ENCODE measurements around the gene S100A8. TPM values are rescaled to one million over a fixed set of nuclear protein-coding genes. Genes with fewer than 3 reads are reported as not detected.

The S100A8 gene
- polyA plus RNA-seq, 3 donors: 4,193 to 30,135 (median 27,689) TPM

DNA sequence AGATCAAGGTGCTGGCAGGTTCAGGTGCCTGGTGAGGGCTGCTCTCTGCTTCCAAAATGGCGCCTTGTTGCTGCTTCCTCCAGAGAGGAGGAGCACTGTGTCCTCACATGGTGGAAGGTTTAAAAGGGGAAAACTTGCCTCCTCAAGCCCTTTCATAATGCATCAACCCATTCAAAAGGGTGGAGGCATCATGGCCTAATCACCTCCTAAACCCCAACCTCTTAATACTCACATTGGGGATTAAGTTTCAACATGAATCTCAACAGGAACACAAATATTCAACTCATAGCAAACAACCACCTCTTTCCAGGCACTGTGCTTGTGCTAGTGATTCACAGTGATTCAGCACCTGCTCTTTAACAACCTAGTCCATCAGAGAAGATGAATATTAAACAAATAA, 19.6 kb downstream of the S100A8 start:
- Mint-ChIP-seq H3K27me3 (ENCODE audit: low read depth in 3 of 3) (no peaks in the 10 kb centered on the region), H3K4me1 (peaks cover 96% of the 10 kb centered on the region), H3K4me3 (no peak overlapping the region), H3K9me3 (peaks cover 0 to 6% (median 1%) of the 10 kb centered on the region in 7 donors), H3K27ac (peak overlapping the region in 4 of 7 donors; percentile 31 to 68 (median 56)), H3K36me3 (peaks cover 17 to 19% of the 10 kb centered on the region in 2 donors)
- Histone ChIP-seq H2AFZ (ENCODE audit: insufficient read depth, low read depth, low read length, poor library complexity, severe bottlenecking) (no peak overlapping the region), H3K4me3 (replicated peaks in 1 of 3; ENCODE audit: low read depth in 2 of 3, low read length in 3 of 3) (peak overlapping the region in 1 of 3 experiments; percentile 0), H3K79me2 (ENCODE audit: insufficient read depth, low read length) (peaks cover 62% of the 10 kb centered on the region), H3K9me3 (replicated peaks in 1 of 2; ENCODE audit: control insufficient read depth in 1 of 2, insufficient read depth in 1 of 2, low read length in 2 of 2) (no peaks in the 10 kb centered on the region), H3K27me3 (ENCODE audit: control insufficient read depth in 2 of 2, insufficient read depth in 2 of 2, low read length in 2 of 2) (no peaks in the 10 kb centered on the region), H3K4me1 (ENCODE audit: control insufficient read depth in 1 of 2, insufficient read depth in 2 of 2, low read length in 2 of 2) (peaks cover 98 to 100% of the 10 kb centered on the region in 2 donors), H3K36me3 (replicated peaks in 1 of 2; ENCODE audit: control insufficient read depth in 1 of 2, insufficient read depth in 2 of 2, low read length in 2 of 2) (no peaks in the 10 kb centered on the region), H3K4me2 (replicated peaks; ENCODE audit: extremely low read depth, low read length, poor library complexity, severe bottlenecking) (no peak overlapping the region), H3K27ac (ENCODE audit: low read depth in 1 of 2, low read length in 2 of 2) (peak overlapping the region in 1 of 2 donors; percentile 68), H4K20me1 (ENCODE audit: insufficient read depth, low read length) (no peaks in the 10 kb centered on the region), H3K9ac (ENCODE audit: insufficient read depth, low read length, poor library complexity, severe bottlenecking) (no peak overlapping the region)
- no peak for DNase-seq
- whole genome bisulfite sequencing (ENCODE audit: insufficient coverage): no CpG with 5 or more reads among the region's 1 CpG
- intact Hi-C loops (cut with micrococcal nuclease): no loop called here
- TF ChIP-seq, protein P1, sequence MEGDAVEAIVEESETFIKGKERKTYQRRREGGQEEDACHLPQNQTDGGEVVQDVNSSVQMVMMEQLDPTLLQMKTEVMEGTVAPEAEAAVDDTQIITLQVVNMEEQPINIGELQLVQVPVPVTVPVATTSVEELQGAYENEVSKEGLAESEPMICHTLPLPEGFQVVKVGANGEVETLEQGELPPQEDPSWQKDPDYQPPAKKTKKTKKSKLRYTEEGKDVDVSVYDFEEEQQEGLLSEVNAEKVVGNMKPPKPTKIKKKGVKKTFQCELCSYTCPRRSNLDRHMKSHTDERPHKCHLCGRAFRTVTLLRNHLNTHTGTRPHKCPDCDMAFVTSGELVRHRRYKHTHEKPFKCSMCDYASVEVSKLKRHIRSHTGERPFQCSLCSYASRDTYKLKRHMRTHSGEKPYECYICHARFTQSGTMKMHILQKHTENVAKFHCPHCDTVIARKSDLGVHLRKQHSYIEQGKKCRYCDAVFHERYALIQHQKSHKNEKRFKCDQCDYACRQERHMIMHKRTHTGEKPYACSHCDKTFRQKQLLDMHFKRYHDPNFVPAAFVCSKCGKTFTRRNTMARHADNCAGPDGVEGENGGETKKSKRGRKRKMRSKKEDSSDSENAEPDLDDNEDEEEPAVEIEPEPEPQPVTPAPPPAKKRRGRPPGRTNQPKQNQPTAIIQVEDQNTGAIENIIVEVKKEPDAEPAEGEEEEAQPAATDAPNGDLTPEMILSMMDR (IDR thresholded peaks at IDR 0.05): no peak

DNA sequence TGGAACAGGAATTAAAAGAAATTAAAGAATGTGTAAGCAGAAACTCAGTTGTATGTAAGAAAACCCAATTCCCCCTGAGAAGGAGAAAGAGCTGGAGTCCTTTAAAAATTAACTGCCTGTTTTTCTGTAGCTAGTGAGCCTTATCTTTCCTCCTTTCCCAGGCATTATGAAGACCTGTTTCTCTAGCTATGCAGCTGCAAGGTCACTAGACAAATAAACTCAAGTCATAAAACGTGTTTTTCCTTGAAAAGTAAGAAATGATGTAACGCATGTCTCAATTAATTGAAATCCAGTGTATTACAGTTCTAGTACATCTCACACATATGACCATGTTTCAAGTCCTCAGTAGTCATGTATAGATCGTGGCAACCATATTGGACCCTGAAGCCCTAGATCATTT, 20.7 kb downstream of the S100A8 start:
- no peaks in the 10 kb centered on the region for H4K20me1 ChIP-seq (ENCODE audit: insufficient read depth, low read length)
- H3K79me2 ChIP-seq (ENCODE audit: insufficient read depth, low read length): peaks cover 59% of the 10 kb centered on the region
- peak overlapping the region in 2 of 7 donors; percentile 26 to 77 for H3K27ac Mint-ChIP-seq
- TF ChIP-seq, protein P1 (IDR thresholded peaks at IDR 0.05): no peak
- H3K4me3 ChIP-seq (replicated peaks in 1 of 3; ENCODE audit: low read depth in 2 of 3, low read length in 3 of 3): peak overlapping the region in 1 of 3 experiments; percentile 6
- H3K27me3 Mint-ChIP-seq (ENCODE audit: low read depth in 3 of 3): no peaks in the 10 kb centered on the region
- no peak overlapping the region for H2AFZ ChIP-seq (ENCODE audit: insufficient read depth, low read depth, low read length, poor library complexity, severe bottlenecking)
- peaks cover 98 to 100% of the 10 kb centered on the region in 2 donors for H3K4me1 ChIP-seq (ENCODE audit: control insufficient read depth in 1 of 2, insufficient read depth in 2 of 2, low read length in 2 of 2)
- H3K9ac ChIP-seq (ENCODE audit: insufficient read depth, low read length, poor library complexity, severe bottlenecking): no peak overlapping the region
- no peaks in the 10 kb centered on the region for H3K9me3 ChIP-seq (replicated peaks in 1 of 2; ENCODE audit: control insufficient read depth in 1 of 2, insufficient read depth in 1 of 2, low read length in 2 of 2)
- H3K4me1 Mint-ChIP-seq: peaks cover 96% of the 10 kb centered on the region
- peak overlapping the region in 1 of 2 donors; percentile 85 for H3K27ac ChIP-seq (ENCODE audit: low read depth in 1 of 2, low read length in 2 of 2)
- H3K27me3 ChIP-seq (ENCODE audit: control insufficient read depth in 2 of 2, insufficient read depth in 2 of 2, low read length in 2 of 2): no peaks in the 10 kb centered on the region
- no peak overlapping the region for H3K4me2 ChIP-seq (replicated peaks; ENCODE audit: extremely low read depth, low read length, poor library complexity, severe bottlenecking)
- H3K36me3 ChIP-seq (replicated peaks in 1 of 2; ENCODE audit: control insufficient read depth in 1 of 2, insufficient read depth in 2 of 2, low read length in 2 of 2): no peaks in the 10 kb centered on the region
- intact Hi-C loops (cut with micrococcal nuclease): no loop called here
- peaks cover 17 to 19% of the 10 kb centered on the region in 2 donors for H3K36me3 Mint-ChIP-seq
- peaks cover 0 to 6% (median 1%) of the 10 kb centered on the region in 7 donors for H3K9me3 Mint-ChIP-seq
- no peak overlapping the region for H3K4me3 Mint-ChIP-seq
- no peak for DNase-seq
- WGBS (ENCODE audit: insufficient coverage): no CpG with 5 or more reads among the region's 3 CpGs

All from CD14-positive monocyte (primary cell).